GM23338 (cell line): ENCODE data around the gene NCF4. TPM values are rescaled to one million over a fixed set of nuclear protein-coding genes. Genes with fewer than 3 reads are reported as not detected.

Experiments
- ATAC-seq: fragments of 200-7000 bp; cut with Tn5 transposase; 3 replicates; pipeline ENCODE4 v1.9.1; 2020
- DNase-seq: peaks from one replicate; pipeline ENCODE4 v3.0.0-alpha.2; 2015; ENCODE audit warnings: low spot score
- H2AFZ ChIP-seq: fragments of 200-600 bp; sonication (generic); 2 replicates; pipeline ENCODE4 v1.8.0; 2016; ENCODE audit warnings: antibody characterized with exemption, mild to moderate bottlenecking, moderate library complexity
- H3F3A ChIP-seq: fragments of 200-600 bp; sonication (generic); replicated peaks from 2 replicates; pipeline ENCODE4 v1.8.0; 2017; ENCODE audit warnings: antibody characterized with exemption, mixed run types, low read depth
- H3K27ac ChIP-seq: fragments of 200-600 bp; sonication (generic); 2 replicates; pipeline ENCODE4 v1.6.1; 2016; ENCODE audit warnings: low read depth
- H3K27me3 ChIP-seq: fragments of 200-600 bp; sonication (generic); 2 replicates; pipeline ENCODE4 v1.8.0; 2016; ENCODE audit warnings: mild to moderate bottlenecking, mixed run types, moderate library complexity; ENCODE audit not compliant: insufficient read depth
- H3K36me3 ChIP-seq: fragments of 200-600 bp; sonication (generic); 2 replicates; pipeline ENCODE4 v1.8.0; 2016; ENCODE audit warnings: mild to moderate bottlenecking; ENCODE audit not compliant: insufficient read depth
- H3K4me1 ChIP-seq: fragments of 200-600 bp; sonication (generic); 2 replicates; pipeline ENCODE4 v1.8.0; 2016; ENCODE audit warnings: mild to moderate bottlenecking, moderate library complexity; ENCODE audit not compliant: insufficient read depth
- H3K4me2 ChIP-seq: fragments of 200-600 bp; sonication (generic); 2 replicates; pipeline ENCODE4 v1.7.1; 2017; ENCODE audit warnings: mixed run types
- H3K4me3 ChIP-seq: fragments of 200-600 bp; sonication (generic); 2 replicates; pipeline ENCODE4 v1.6.1; 2016; ENCODE audit warnings: mixed run types
- H3K79me2 ChIP-seq: fragments of 200-600 bp; sonication (generic); replicated peaks from 2 replicates; pipeline ENCODE4 v1.8.0; 2017; ENCODE audit warnings: mild to moderate bottlenecking; ENCODE audit not compliant: insufficient read depth
- H3K9me2 ChIP-seq: fragments of 200-600 bp; sonication (generic); 2 replicates; pipeline ENCODE4 v1.8.0; 2017; ENCODE audit not compliant: insufficient read depth
- H4K20me1 ChIP-seq: fragments of 200-600 bp; sonication (generic); replicated peaks from 2 replicates; pipeline ENCODE4 v1.8.0; 2017; ENCODE audit warnings: mild to moderate bottlenecking; ENCODE audit not compliant: insufficient read depth
- H3K27ac Mint-ChIP-seq: 2 replicates; pipeline ENCODE4 v1.8.0; 2020; ENCODE audit warnings: inconsistent platforms, mild to moderate bottlenecking, moderate library complexity, mixed read lengths
- H3K27me3 Mint-ChIP-seq: 3 replicates; pipeline ENCODE4 v1.8.0; 2022; ENCODE audit warnings: low read depth, mild to moderate bottlenecking, moderate library complexity, mixed read lengths, inconsistent platforms; ENCODE audit not compliant: insufficient read depth, poor library complexity
- H3K36me3 Mint-ChIP-seq: 3 replicates; pipeline ENCODE4 v1.8.0; 2021; ENCODE audit warnings: low read depth, mild to moderate bottlenecking, inconsistent platforms, moderate library complexity, mixed read lengths
- H3K4me1 Mint-ChIP-seq: 3 replicates; pipeline ENCODE4 v1.8.0; 2020; ENCODE audit warnings: mild to moderate bottlenecking, inconsistent platforms, mixed read lengths
- H3K4me3 Mint-ChIP-seq: 3 replicates; pipeline ENCODE4 v1.8.0; 2021; ENCODE audit warnings: moderate library complexity, mild to moderate bottlenecking, inconsistent platforms, mixed read lengths
- H3K9me3 Mint-ChIP-seq: 3 replicates; pipeline ENCODE4 v1.8.0; 2020; ENCODE audit warnings: moderate library complexity, mild to moderate bottlenecking, inconsistent platforms, mixed read lengths
- CREB1 ChIP-seq: fragments of 250-450 bp; sonication (Bioruptor Pico); IDR thresholded peaks from 2 replicates; pipeline ENCODE4 v1.5.0; 2020; ENCODE audit warnings: low read depth, mild to moderate bottlenecking, moderate library complexity
- EZH2 ChIP-seq: fragments of 200-600 bp; sonication (generic); IDR thresholded peaks from one replicate; pipeline ENCODE4 v1.8.0; 2017; ENCODE audit warnings: antibody characterized with exemption, mild to moderate bottlenecking, low read depth; ENCODE audit not compliant: unreplicated experiment
- EZH2phosphoT487 ChIP-seq: fragments of 200-600 bp; sonication (generic); IDR thresholded peaks from one replicate; pipeline ENCODE4 v1.8.1; 2018; ENCODE audit warnings: antibody characterized with exemption; ENCODE audit not compliant: unreplicated experiment
- JUNB ChIP-seq: IDR thresholded peaks from one replicate; pipeline ENCODE4 v1.6.1; 2016; ENCODE audit warnings: antibody characterized with exemption; ENCODE audit not compliant: unreplicated experiment
- POLR2AphosphoS5 ChIP-seq: IDR thresholded peaks from 2 replicates; pipeline ENCODE4 v1.6.1; 2016; ENCODE audit warnings: antibody characterized with exemption, low read depth
- STAT1 ChIP-seq: IDR thresholded peaks from one replicate; pipeline ENCODE4 v1.6.1; 2016; ENCODE audit warnings: antibody characterized with exemption; ENCODE audit not compliant: unreplicated experiment
- ZNF114 ChIP-seq: fragments of 250-450 bp; sonication (Bioruptor Pico); IDR thresholded peaks from 2 replicates; pipeline ENCODE4 v1.5.0; 2020; ENCODE audit warnings: mild to moderate bottlenecking, moderate library complexity
- polyA plus RNA-seq: library from polyadenylated mRNA; unstranded; fragments of >200 nt; fragmentation: Nextera tagmentation; extraction: Ambion mirVana; gene quantifications from 2 replicates; pipeline ENCODE4 v1.2.1, GENCODE V29; 2016
- total RNA-seq: library from RNA; depleted of rRNA; stranded (reverse); fragments of >200 nt; shearing (Covaris generic); gene quantifications from 2 replicates; pipeline ENCODE4 v1.2.3, GENCODE V29; 2014
- TF ChIP-seq, protein P1 (sequence below): fragments of 250-450 bp; sonication (Bioruptor Pico); IDR thresholded peaks from 2 replicates; pipeline ENCODE4 v1.5.0; 2020; ENCODE audit warnings: mild to moderate bottlenecking, moderate library complexity
- TF ChIP-seq, protein P2 (sequence below), 2 experiments: fragments of 200-600 bp in 1 of 2; sonication (generic) in 1 of 2; conservative IDR thresholded peaks; 2 replicates each; pipeline versions ENCODE4 v1.5.1 to v1.6.1; 2016 to 2017; ENCODE audit warnings: antibody characterized with exemption in 2 of 2, low read depth in 2 of 2, mild to moderate bottlenecking in 2 of 2, moderate library complexity in 1 of 2

Gene NCF4
- total and polyA plus RNA-seq, 2 experiments from 2014 or later, result not detected

DNA sequence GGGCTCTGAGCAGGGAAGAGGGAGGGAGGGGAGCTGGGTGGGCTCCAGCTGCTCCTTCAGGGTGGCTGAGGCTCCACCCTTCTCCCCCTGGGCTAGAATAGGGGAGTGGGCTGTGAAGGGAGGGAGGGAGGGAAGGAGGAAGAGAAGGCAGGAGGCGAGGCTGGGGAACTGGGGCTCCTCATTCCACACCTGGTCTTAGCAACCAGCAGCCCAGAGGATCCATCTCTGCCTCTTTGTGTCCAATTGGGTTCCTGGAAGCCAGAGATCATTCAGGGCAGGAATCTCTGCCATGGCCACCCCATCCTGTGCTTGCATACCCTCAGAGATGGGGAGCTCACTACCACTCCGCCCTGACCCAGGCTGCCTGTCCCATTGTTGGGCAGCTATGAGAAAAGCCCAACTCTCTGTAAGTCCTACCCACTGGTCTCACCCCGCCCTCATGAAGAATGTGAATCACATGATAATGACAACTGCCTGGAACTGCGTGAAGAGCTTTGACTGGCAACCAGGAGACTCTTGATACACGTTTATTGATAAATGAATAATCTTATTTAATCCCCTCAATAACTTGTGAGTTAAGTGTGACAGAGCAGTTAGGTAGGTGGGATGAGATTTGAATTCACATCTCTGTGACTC, 7.9 kb downstream of the NCF4 start (continued):
- TF ChIP-seq, protein P1, sequence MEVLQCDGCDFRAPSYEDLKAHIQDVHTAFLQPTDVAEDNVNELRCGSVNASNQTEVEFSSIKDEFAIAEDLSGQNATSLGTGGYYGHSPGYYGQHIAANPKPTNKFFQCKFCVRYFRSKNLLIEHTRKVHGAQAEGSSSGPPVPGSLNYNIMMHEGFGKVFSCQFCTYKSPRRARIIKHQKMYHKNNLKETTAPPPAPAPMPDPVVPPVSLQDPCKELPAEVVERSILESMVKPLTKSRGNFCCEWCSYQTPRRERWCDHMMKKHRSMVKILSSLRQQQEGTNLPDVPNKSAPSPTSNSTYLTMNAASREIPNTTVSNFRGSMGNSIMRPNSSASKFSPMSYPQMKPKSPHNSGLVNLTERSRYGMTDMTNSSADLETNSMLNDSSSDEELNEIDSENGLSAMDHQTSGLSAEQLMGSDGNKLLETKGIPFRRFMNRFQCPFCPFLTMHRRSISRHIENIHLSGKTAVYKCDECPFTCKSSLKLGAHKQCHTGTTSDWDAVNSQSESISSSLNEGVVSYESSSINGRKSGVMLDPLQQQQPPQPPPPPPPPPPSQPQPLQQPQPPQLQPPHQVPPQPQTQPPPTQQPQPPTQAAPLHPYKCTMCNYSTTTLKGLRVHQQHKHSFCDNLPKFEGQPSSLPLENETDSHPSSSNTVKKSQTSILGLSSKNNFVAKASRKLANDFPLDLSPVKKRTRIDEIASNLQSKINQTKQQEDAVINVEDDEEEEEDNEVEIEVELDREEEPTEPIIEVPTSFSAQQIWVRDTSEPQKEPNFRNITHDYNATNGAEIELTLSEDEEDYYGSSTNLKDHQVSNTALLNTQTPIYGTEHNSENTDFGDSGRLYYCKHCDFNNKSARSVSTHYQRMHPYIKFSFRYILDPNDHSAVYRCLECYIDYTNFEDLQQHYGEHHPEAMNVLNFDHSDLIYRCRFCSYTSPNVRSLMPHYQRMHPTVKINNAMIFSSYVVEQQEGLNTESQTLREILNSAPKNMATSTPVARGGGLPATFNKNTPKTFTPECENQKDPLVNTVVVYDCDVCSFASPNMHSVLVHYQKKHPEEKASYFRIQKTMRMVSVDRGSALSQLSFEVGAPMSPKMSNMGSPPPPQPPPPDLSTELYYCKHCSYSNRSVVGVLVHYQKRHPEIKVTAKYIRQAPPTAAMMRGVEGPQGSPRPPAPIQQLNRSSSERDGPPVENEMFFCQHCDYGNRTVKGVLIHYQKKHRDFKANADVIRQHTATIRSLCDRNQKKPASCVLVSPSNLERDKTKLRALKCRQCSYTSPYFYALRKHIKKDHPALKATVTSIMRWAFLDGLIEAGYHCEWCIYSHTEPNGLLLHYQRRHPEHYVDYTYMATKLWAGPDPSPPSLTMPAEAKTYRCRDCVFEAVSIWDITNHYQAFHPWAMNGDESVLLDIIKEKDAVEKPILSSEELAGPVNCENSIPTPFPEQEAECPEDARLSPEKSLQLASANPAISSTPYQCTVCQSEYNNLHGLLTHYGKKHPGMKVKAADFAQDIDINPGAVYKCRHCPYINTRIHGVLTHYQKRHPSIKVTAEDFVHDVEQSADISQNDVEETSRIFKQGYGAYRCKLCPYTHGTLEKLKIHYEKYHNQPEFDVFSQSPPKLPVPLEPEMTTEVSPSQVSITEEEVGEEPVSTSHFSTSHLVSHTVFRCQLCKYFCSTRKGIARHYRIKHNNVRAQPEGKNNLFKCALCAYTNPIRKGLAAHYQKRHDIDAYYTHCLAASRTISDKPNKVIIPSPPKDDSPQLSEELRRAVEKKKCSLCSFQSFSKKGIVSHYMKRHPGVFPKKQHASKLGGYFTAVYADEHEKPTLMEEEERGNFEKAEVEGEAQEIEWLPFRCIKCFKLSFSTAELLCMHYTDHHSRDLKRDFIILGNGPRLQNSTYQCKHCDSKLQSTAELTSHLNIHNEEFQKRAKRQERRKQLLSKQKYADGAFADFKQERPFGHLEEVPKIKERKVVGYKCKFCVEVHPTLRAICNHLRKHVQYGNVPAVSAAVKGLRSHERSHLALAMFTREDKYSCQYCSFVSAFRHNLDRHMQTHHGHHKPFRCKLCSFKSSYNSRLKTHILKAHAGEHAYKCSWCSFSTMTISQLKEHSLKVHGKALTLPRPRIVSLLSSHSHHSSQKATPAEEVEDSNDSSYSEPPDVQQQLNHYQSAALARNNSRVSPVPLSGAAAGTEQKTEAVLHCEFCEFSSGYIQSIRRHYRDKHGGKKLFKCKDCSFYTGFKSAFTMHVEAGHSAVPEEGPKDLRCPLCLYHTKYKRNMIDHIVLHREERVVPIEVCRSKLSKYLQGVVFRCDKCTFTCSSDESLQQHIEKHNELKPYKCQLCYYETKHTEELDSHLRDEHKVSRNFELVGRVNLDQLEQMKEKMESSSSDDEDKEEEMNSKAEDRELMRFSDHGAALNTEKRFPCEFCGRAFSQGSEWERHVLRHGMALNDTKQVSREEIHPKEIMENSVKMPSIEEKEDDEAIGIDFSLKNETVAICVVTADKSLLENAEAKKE (CRISPR knock-in tag), result no peak
- no peak for TF ChIP-seq CREB1 (CRISPR knock-in tag)
- TF ChIP-seq JUNB, result no peak
- no peak for TF ChIP-seq STAT1
- TF ChIP-seq EZH2phosphoT487, result no peak
- TF ChIP-seq POLR2AphosphoS5, result no peak

DNA sequence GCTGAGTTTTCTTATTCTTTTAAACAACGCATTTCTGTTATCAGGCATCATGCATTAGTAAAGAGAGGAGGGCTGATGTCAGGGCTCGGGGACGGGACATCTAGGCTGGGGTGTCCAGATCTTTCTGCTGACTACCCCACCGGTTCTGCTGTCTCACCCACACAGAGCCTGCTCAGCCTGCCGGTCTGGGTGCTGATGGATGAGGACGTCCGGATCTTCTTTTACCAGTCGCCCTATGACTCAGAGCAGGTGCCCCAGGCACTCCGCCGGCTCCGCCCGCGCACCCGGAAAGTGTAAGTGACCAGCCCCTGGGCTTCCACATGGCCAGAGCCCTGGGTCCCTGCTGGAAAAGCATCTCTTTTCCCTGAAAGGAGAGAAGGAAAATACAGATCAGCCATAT, 9.4 kb downstream of the NCF4 start:
- no peaks in the 10 kb centered on the region for H3F3A ChIP-seq
- ATAC-seq (no peak), DNase-seq (no peak)
- H3K4me1 ChIP-seq, result no peaks in the 10 kb centered on the region
- H3K27ac Mint-ChIP-seq, result no peak overlapping the region
- H3K9me3 Mint-ChIP-seq, result peaks cover 8% of the 10 kb centered on the region; the same call in 2 of the 3 replicates
- no peaks in the 10 kb centered on the region for H3K27me3 ChIP-seq
- peaks cover 2% of the 10 kb centered on the region; the same call in 1 of the 3 replicates for H3K4me1 Mint-ChIP-seq
- no peak overlapping the region for H3K4me2 ChIP-seq
- peaks cover 30% of the 10 kb centered on the region for H3K27me3 Mint-ChIP-seq
- no peak overlapping the region for H3K4me3 Mint-ChIP-seq
- no peaks in the 10 kb centered on the region for H3K79me2 ChIP-seq
- TF ChIP-seq ZNF114 (CRISPR knock-in tag), result no peak
- no peak for TF ChIP-seq CREB1 (CRISPR knock-in tag)
- TF ChIP-seq EZH2, result no peak
- TF ChIP-seq, protein P2, sequence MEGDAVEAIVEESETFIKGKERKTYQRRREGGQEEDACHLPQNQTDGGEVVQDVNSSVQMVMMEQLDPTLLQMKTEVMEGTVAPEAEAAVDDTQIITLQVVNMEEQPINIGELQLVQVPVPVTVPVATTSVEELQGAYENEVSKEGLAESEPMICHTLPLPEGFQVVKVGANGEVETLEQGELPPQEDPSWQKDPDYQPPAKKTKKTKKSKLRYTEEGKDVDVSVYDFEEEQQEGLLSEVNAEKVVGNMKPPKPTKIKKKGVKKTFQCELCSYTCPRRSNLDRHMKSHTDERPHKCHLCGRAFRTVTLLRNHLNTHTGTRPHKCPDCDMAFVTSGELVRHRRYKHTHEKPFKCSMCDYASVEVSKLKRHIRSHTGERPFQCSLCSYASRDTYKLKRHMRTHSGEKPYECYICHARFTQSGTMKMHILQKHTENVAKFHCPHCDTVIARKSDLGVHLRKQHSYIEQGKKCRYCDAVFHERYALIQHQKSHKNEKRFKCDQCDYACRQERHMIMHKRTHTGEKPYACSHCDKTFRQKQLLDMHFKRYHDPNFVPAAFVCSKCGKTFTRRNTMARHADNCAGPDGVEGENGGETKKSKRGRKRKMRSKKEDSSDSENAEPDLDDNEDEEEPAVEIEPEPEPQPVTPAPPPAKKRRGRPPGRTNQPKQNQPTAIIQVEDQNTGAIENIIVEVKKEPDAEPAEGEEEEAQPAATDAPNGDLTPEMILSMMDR (conservative IDR thresholded peaks at IDR 0.05; ENCODE audit: low read depth in 2 of 2), result no peak
- TF ChIP-seq STAT1, result no peak
- TF ChIP-seq POLR2AphosphoS5, result no peak
- H3K4me3 ChIP-seq, result no peak overlapping the region
- H4K20me1 ChIP-seq, result no peaks in the 10 kb centered on the region
- H2AFZ ChIP-seq, result no peak overlapping the region
- H3K36me3 ChIP-seq, result no peaks in the 10 kb centered on the region
- H3K9me2 ChIP-seq, result peaks cover 3% of the 10 kb centered on the region; the same call in 1 of the 2 replicates
- no peak overlapping the region for H3K27ac ChIP-seq
- no peaks in the 10 kb centered on the region; the same call in 2 of the 3 replicates for H3K36me3 Mint-ChIP-seq
